Smooth muscle cell (in vitro differentiated cells): ENCODE measurements around the gene PPP3R1. TPM values are rescaled to one million over a fixed set of nuclear protein-coding genes. Genes with fewer than 3 reads are reported as not detected.

Experiments used
- DNase-seq: peaks from one replicate; lab custom pipeline; 2025; ENCODE audit not compliant: unreplicated experiment; lab: John Stamatoyannopoulos, UW
- H2AFZ ChIP-seq: fragments of 200-600 bp; sonication (generic); 2 replicates; pipeline ENCODE4 v1.6.0; 2016; ENCODE audit warnings: antibody characterized with exemption, low read depth, mild to moderate bottlenecking
- H3F3A ChIP-seq: fragments of 200-600 bp; sonication (generic); 2 replicates; pipeline ENCODE4 v1.6.0; 2017; ENCODE audit warnings: antibody characterized with exemption, low read depth
- H3K27ac ChIP-seq: fragments of 200-600 bp; sonication (generic); 2 replicates; pipeline ENCODE4 v1.5.1; 2016; ENCODE audit warnings: low read depth, mild to moderate bottlenecking
- H3K27me3 ChIP-seq: fragments of 200-600 bp; sonication (generic); 2 replicates; pipeline ENCODE4 v1.6.1; 2016; ENCODE audit warnings: low read depth, mild to moderate bottlenecking
- H3K36me3 ChIP-seq: fragments of 200-600 bp; sonication (generic); 2 replicates; pipeline ENCODE4 v1.5.1; 2016; ENCODE audit warnings: low read depth
- H3K4me1 ChIP-seq: fragments of 200-600 bp; sonication (generic); 2 replicates; pipeline ENCODE4 v1.5.1; 2016; ENCODE audit warnings: low read depth
- H3K4me2 ChIP-seq: fragments of 200-600 bp; sonication (generic); 2 replicates; pipeline ENCODE4 v1.6.0; 2016; ENCODE audit warnings: mild to moderate bottlenecking
- H3K4me3 ChIP-seq: fragments of 200-600 bp; sonication (generic); 2 replicates; pipeline ENCODE4 v1.5.1; 2016; ENCODE audit warnings: mild to moderate bottlenecking
- H3K79me2 ChIP-seq: fragments of 200-600 bp; sonication (generic); 2 replicates; pipeline ENCODE4 v1.6.0; 2016; ENCODE audit warnings: low read depth, mild to moderate bottlenecking
- H3K9ac ChIP-seq: fragments of 200-600 bp; sonication (generic); 2 replicates; pipeline ENCODE4 v1.6.0; 2016; ENCODE audit warnings: low read depth
- H3K9me3 ChIP-seq: fragments of 200-600 bp; sonication (generic); replicated peaks from 2 replicates; pipeline ENCODE4 v1.5.1; 2016; ENCODE audit warnings: low read depth
- H4K20me1 ChIP-seq: fragments of 200-600 bp; sonication (generic); 2 replicates; pipeline ENCODE4 v1.6.0; 2016; ENCODE audit warnings: low read depth
- CTCF ChIP-seq: fragments of 200-600 bp; sonication (generic); IDR thresholded peaks from 2 replicates; pipeline ENCODE4 v1.5.1; 2017; ENCODE audit warnings: borderline replicate concordance, mild to moderate bottlenecking, antibody characterized with exemption; ENCODE audit not compliant: insufficient read depth, poor library complexity, severe bottlenecking
- WGBS: methylation state at CpG from one replicate; pipeline ENCODE4 v1.1.7; 2016; ENCODE audit warnings: low lambda C conversion rate; 5-methylcytosine and 5-hydroxymethylcytosine counted together
- polyA plus RNA-seq: library from polyadenylated mRNA; unstranded; fragments of >200 nt; fragmentation: Nextera tagmentation; extraction: Ambion mirVana; gene quantifications from 2 replicates; pipeline ENCODE4 v1.2.1, GENCODE V29; 2016
- total RNA-seq: library from RNA; depleted of rRNA; stranded (reverse); fragments of >200 nt; gene quantifications from 2 replicates; pipeline ENCODE4 v1.2.3, GENCODE V29; 2014

The PPP3R1 gene
- total and polyA plus RNA-seq, 2 experiments from 2014 or later: 4.7 to 33.5 TPM

GRCh38 chr2:68189991-68190784 is 62.1 kb downstream of the PPP3R1 start:
- Histone ChIP-seq H3K27ac (peak overlapping the region; percentile 26), H3K27me3 (no peaks in the 10 kb centered on the region), H3K4me1 (peaks cover 11% of the 10 kb centered on the region), H3K4me2 (no peak overlapping the region), H3K79me2 (peaks cover 80% of the 10 kb centered on the region), H3K36me3 (peaks cover 8% of the 10 kb centered on the region), H3K9ac (no peak overlapping the region), H3K4me3 (no peak overlapping the region), H2AFZ (no peak overlapping the region), H4K20me1 (peaks cover 97% of the 10 kb centered on the region), H3K9me3 (no peaks in the 10 kb centered on the region), H3F3A (no peaks in the 10 kb centered on the region)
- DNase-seq: no peak
- no peak for TF ChIP-seq CTCF
- 90% methylated on average over 15 of the region's 15 CpGs for WGBS

DNA sequence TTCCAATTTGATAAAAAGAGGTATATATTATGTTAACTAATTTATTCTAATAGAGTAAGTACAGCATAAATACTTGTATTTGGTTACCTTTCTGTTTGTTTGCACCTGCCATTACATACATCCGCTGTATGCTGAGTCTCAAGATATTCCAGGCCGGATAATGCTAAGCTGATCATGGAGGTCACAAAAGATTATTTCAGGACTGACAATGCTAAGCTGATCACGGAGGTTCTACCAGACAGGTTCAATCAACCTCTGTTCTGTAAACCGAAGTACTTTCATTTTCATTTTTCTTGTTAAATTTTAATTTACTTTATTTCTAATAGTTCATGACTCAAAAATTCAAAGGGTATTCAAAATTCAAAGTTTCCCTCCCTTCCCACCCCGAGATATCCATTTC is 63.5 kb downstream of the PPP3R1 start:
- Histone ChIP-seq H3K27me3 (no peaks in the 10 kb centered on the region), H3K4me2 (no peak overlapping the region), H3K36me3 (peaks cover 8% of the 10 kb centered on the region), H3K9me3 (no peaks in the 10 kb centered on the region), H3F3A (no peaks in the 10 kb centered on the region), H3K79me2 (peaks cover 68% of the 10 kb centered on the region), H2AFZ (no peak overlapping the region), H3K9ac (no peak overlapping the region), H3K4me1 (peaks cover 9% of the 10 kb centered on the region), H3K27ac (no peak overlapping the region), H3K4me3 (no peak overlapping the region), H4K20me1 (peaks cover 86% of the 10 kb centered on the region)
- no peak for DNase-seq
- 97% methylated on average over 5 of the region's 5 CpGs for WGBS
- TF ChIP-seq CTCF: no peak

DNA sequence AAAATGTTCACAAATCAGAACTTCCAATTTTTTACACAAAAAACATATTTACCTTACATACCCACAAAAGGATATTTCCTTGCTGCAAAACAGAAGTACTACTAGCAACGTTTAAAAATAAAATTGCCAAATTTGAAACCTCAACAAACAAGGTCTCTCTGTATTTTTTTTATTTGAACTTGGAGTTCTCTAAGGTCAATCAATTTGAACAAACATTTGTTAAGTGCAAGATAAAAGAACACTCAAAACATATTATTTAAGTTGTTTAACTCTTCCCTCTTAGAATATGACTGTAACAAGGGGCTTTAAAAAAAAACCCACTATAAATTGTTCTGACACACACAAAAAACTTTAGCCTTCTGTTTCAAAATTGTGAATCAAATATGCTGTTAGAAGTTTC is 65.0 kb downstream of the PPP3R1 start:
- Histone ChIP-seq H3K9me3 (no peaks in the 10 kb centered on the region), H3K27me3 (no peaks in the 10 kb centered on the region), H3K36me3 (peaks cover 8% of the 10 kb centered on the region), H3F3A (peaks cover 1% of the 10 kb centered on the region), H3K4me2 (no peak overlapping the region), H3K4me1 (no peaks in the 10 kb centered on the region), H3K79me2 (peaks cover 53% of the 10 kb centered on the region), H3K27ac (no peak overlapping the region), H2AFZ (no peak overlapping the region), H3K9ac (no peak overlapping the region), H3K4me3 (no peak overlapping the region), H4K20me1 (peaks cover 71% of the 10 kb centered on the region)
- WGBS: 97% methylated on average over 1 of the region's 1 CpG
- DNase-seq: no peak
- TF ChIP-seq CTCF: no peak
